ENCODE data around the gene COL4A2. TPM values are rescaled to one million over a fixed set of nuclear protein-coding genes. Genes with fewer than 3 reads are reported as not detected.

Gene COL4A2
- total and polyA plus RNA-seq, 4 donors, result 8.0 to 45.2 (median 40.3) TPM

DNA sequence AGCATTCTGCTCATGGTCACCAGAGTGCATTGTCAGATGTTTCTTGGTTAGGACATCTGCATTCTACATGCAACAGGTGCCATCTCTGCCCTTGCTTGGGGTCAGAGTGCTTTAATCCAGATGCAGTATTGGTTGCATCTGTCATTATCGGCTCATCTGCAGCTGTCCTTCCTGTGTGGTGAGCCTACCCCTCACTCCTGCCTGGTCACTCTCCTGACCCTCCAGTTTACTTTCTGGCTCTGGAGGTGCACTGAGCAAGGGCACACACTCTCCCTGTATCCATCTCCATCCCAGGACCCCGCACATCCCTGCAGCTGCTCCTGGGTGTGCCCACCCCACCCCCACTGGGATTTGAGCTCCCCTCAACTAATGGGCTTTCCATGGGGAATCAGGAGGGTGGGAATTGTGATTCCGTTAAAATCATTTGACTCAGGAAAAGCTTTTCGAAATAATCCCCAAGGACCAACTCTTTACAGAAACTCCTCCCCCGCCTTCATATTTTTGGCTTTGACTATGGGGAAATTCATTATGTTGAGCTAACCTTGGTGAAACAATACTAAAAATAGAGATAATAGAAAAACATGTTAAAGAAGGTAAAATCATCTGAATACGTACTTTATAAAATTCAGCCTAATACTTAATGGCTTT is 70.2 kb downstream of the COL4A2 start:
- no peak overlapping the region for H3K9ac ChIP-seq (ENCODE audit: low read depth in 1 of 2, low read length in 2 of 2)
- DNase-seq (ENCODE audit: low spot score), result no peak
- no peak overlapping the region for H3K27ac ChIP-seq (ENCODE audit: low read depth in 1 of 2, low read length in 2 of 2)
- TF ChIP-seq, protein P1, sequence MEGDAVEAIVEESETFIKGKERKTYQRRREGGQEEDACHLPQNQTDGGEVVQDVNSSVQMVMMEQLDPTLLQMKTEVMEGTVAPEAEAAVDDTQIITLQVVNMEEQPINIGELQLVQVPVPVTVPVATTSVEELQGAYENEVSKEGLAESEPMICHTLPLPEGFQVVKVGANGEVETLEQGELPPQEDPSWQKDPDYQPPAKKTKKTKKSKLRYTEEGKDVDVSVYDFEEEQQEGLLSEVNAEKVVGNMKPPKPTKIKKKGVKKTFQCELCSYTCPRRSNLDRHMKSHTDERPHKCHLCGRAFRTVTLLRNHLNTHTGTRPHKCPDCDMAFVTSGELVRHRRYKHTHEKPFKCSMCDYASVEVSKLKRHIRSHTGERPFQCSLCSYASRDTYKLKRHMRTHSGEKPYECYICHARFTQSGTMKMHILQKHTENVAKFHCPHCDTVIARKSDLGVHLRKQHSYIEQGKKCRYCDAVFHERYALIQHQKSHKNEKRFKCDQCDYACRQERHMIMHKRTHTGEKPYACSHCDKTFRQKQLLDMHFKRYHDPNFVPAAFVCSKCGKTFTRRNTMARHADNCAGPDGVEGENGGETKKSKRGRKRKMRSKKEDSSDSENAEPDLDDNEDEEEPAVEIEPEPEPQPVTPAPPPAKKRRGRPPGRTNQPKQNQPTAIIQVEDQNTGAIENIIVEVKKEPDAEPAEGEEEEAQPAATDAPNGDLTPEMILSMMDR (IDR thresholded peaks at IDR 0.05; ENCODE audit: low read depth, low read length, missing input control), result no peak
- TF ChIP-seq, protein P2, sequence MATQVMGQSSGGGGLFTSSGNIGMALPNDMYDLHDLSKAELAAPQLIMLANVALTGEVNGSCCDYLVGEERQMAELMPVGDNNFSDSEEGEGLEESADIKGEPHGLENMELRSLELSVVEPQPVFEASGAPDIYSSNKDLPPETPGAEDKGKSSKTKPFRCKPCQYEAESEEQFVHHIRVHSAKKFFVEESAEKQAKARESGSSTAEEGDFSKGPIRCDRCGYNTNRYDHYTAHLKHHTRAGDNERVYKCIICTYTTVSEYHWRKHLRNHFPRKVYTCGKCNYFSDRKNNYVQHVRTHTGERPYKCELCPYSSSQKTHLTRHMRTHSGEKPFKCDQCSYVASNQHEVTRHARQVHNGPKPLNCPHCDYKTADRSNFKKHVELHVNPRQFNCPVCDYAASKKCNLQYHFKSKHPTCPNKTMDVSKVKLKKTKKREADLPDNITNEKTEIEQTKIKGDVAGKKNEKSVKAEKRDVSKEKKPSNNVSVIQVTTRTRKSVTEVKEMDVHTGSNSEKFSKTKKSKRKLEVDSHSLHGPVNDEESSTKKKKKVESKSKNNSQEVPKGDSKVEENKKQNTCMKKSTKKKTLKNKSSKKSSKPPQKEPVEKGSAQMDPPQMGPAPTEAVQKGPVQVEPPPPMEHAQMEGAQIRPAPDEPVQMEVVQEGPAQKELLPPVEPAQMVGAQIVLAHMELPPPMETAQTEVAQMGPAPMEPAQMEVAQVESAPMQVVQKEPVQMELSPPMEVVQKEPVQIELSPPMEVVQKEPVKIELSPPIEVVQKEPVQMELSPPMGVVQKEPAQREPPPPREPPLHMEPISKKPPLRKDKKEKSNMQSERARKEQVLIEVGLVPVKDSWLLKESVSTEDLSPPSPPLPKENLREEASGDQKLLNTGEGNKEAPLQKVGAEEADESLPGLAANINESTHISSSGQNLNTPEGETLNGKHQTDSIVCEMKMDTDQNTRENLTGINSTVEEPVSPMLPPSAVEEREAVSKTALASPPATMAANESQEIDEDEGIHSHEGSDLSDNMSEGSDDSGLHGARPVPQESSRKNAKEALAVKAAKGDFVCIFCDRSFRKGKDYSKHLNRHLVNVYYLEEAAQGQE (IDR thresholded peaks at IDR 0.05), result no peak
- TF ChIP-seq RAD21 (IDR thresholded peaks at IDR 0.05) (no peak), FOXA2 (IDR thresholded peaks at IDR 0.05) (no peak), EGR1 (IDR thresholded peaks at IDR 0.05; ENCODE audit: low read depth in 2 of 2) (no peak), HNF4A (conservative IDR thresholded peaks at IDR 0.05) (no peak), JUND (IDR thresholded peaks at IDR 0.05) (no peak)
- TF ChIP-seq, protein P3, sequence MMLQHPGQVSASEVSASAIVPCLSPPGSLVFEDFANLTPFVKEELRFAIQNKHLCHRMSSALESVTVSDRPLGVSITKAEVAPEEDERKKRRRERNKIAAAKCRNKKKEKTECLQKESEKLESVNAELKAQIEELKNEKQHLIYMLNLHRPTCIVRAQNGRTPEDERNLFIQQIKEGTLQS (IDR thresholded peaks at IDR 0.05), result no peak
- TF ChIP-seq, protein P4, sequence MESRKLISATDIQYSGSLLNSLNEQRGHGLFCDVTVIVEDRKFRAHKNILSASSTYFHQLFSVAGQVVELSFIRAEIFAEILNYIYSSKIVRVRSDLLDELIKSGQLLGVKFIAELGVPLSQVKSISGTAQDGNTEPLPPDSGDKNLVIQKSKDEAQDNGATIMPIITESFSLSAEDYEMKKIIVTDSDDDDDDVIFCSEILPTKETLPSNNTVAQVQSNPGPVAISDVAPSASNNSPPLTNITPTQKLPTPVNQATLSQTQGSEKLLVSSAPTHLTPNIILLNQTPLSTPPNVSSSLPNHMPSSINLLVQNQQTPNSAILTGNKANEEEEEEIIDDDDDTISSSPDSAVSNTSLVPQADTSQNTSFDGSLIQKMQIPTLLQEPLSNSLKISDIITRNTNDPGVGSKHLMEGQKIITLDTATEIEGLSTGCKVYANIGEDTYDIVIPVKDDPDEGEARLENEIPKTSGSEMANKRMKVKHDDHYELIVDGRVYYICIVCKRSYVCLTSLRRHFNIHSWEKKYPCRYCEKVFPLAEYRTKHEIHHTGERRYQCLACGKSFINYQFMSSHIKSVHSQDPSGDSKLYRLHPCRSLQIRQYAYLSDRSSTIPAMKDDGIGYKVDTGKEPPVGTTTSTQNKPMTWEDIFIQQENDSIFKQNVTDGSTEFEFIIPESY (IDR thresholded peaks at IDR 0.05), result no peak
- H3K9me3 ChIP-seq (ENCODE audit: control insufficient read depth in 4 of 4, low read length in 3 of 4), result no peaks in the 10 kb centered on the region
- H3K4me3 ChIP-seq (ENCODE audit: low read depth in 1 of 3, low read length in 3 of 3), result no peak overlapping the region
- H3K36me3 ChIP-seq (ENCODE audit: control insufficient read depth in 4 of 4, insufficient read depth in 3 of 4, low read depth in 1 of 4, low read length in 3 of 4), result no peaks in the 10 kb centered on the region
- no peaks in the 10 kb centered on the region for H3K4me1 ChIP-seq (ENCODE audit: control insufficient read depth in 4 of 4, insufficient read depth in 4 of 4, low read length in 3 of 4)
- 68% methylated on average over 6 of the region's 6 CpGs for WGBS
- H3K27me3 ChIP-seq (ENCODE audit: control insufficient read depth in 4 of 4, insufficient read depth in 4 of 4, low read length in 3 of 4), result peaks cover 0 to 11% (median 1%) of the 10 kb centered on the region in 4 donors

DNA sequence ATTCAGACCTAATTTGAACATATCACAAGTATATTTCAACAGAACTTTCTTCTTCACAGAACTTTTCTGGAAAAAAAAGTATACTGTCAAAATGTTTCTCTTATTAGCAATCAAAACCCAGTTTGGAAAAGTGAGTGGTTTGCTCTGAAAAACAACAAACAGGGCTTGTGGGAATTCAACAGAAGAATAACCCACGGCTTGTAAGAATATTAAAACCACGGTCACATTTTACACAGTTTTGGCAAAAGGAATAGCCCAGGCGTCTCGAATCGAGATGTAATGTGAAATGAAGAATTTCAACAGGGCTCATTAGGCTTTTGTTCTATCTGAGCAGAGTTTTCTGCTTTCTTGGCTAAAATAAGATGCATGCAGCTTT is 70.7 kb downstream of the COL4A2 start:
- Histone ChIP-seq H3K27ac (ENCODE audit: low read depth in 1 of 2, low read length in 2 of 2) (no peak overlapping the region), H3K9ac (ENCODE audit: low read depth in 1 of 2, low read length in 2 of 2) (no peak overlapping the region), H3K4me3 (ENCODE audit: low read depth in 1 of 3, low read length in 3 of 3) (no peak overlapping the region), H3K9me3 (ENCODE audit: control insufficient read depth in 4 of 4, low read length in 3 of 4) (no peaks in the 10 kb centered on the region), H3K27me3 (ENCODE audit: control insufficient read depth in 4 of 4, insufficient read depth in 4 of 4, low read length in 3 of 4) (peaks cover 0 to 11% (median 1%) of the 10 kb centered on the region in 4 donors), H3K4me1 (ENCODE audit: control insufficient read depth in 4 of 4, insufficient read depth in 4 of 4, low read length in 3 of 4) (no peaks in the 10 kb centered on the region), H3K36me3 (ENCODE audit: control insufficient read depth in 4 of 4, insufficient read depth in 3 of 4, low read depth in 1 of 4, low read length in 3 of 4) (no peaks in the 10 kb centered on the region)
- WGBS, result 85% methylated on average over 5 of the region's 5 CpGs
- DNase-seq (ENCODE audit: low spot score), result no peak
- TF ChIP-seq JUND (IDR thresholded peaks at IDR 0.05) (no peak), RXRA (IDR thresholded peaks at IDR 0.05) (no peak), TAF1 (conservative IDR thresholded peaks at IDR 0.05) (no peak), NR2F2 (IDR thresholded peaks at IDR 0.05) (no peak), RAD21 (IDR thresholded peaks at IDR 0.05) (no peak)
- TF ChIP-seq, protein P3 (IDR thresholded peaks at IDR 0.05), result no peak
- TF ChIP-seq, protein P2 (IDR thresholded peaks at IDR 0.05), result no peak
- TF ChIP-seq, protein P1 (IDR thresholded peaks at IDR 0.05; ENCODE audit: low read depth, low read length, missing input control), result no peak
- TF ChIP-seq, protein P4 (IDR thresholded peaks at IDR 0.05), result no peak
- TF ChIP-seq, protein P5, sequence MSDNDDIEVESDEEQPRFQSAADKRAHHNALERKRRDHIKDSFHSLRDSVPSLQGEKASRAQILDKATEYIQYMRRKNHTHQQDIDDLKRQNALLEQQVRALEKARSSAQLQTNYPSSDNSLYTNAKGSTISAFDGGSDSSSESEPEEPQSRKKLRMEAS (IDR thresholded peaks at IDR 0.05), result no peak

Data from liver (tissue), 9 donors.